Measurements from ENCODE around the gene SLC35E2B.
A peak's percentile ranks its signal among the peaks of the same experiment; 100 is the strongest.
"Not testable (repeated sequence)": the region's sequence is repeated elsewhere in the genome, so short reads cannot be mapped to it uniquely, and the experiment has no call there.

Gene SLC35E2B

GRCh38 chr1:1637479-1637875 lies 55.1 kb downstream of the SLC35E2B start:
- not testable (repeated sequence) for DNase-seq

- not testable (repeated sequence) for DNase-seq
Observed at GRCh38 chr1:1636621-1637478, 55.7 kb downstream of the SLC35E2B start.

GRCh38 chr1:1634613-1635012 lies 58.0 kb downstream of the SLC35E2B start:
- not testable (repeated sequence) for DNase-seq

GRCh38 chr1:1633409-1633808 lies 59.2 kb downstream of the SLC35E2B start:
- DNase-seq, result not testable (repeated sequence)

- DNase-seq, result no peak
Observed at GRCh38 chr1:1631782-1632420, 60.7 kb downstream of the SLC35E2B start, which contains the start of gene MMP23B. MMP23B (plus strand) TSS chr1:1632173; CDS start chr1:1632219, 46 bp downstream.

- peak; percentile 34 to 65 for DNase-seq
Observed at GRCh38 chr1:1630965-1631781, 61.4 kb downstream of the SLC35E2B start.

- peak; percentile 97 for DNase-seq
Observed at GRCh38 chr1:1630191-1630964, 62.2 kb downstream of the SLC35E2B start.

GRCh38 chr1:1629430-1630190 lies 63.0 kb downstream of the SLC35E2B start:
- DNase-seq, result peak; percentile 87 to 91

- peak in 1 of 2 donors; percentile 58 for DNase-seq
Observed at GRCh38 chr1:1628754-1629429, 63.7 kb downstream of the SLC35E2B start.

GRCh38 chr1:1627829-1628753 lies 64.5 kb downstream of the SLC35E2B start:
- DNase-seq, result no peak

- DNase-seq, result no peak
Observed at GRCh38 chr1:1627261-1627828, 65.2 kb downstream of the SLC35E2B start.

- DNase-seq, result no peak
Observed at GRCh38 chr1:1626207-1627141, 66.1 kb downstream of the SLC35E2B start.

- no peak for DNase-seq
Observed at GRCh38 chr1:1625824-1626206, 66.8 kb downstream of the SLC35E2B start.

GRCh38 chr1:1625404-1625775 lies 67.2 kb downstream of the SLC35E2B start:
- DNase-seq, result no peak

- DNase-seq, result no peak
Observed at GRCh38 chr1:1624443-1625403, 67.9 kb downstream of the SLC35E2B start.

- DNase-seq, result no peak
Observed at GRCh38 chr1:1623631-1624442, 68.8 kb downstream of the SLC35E2B start.
